CD4-positive, alpha-beta T cell treated with Interleukin-4 for 1 hour (primary cell): ENCODE measurements around the gene MNDA.

Experiments
- DNase-seq, 2 donors: peaks; one replicate each; pipeline ENCODE4 v3.0.0-alpha.2; 2020 to 2022

The MNDA gene

GRCh38 chr1:158830904-158831507 is at the start of gene MNDA:
Gene MNDA (plus strand): TSS chr1:158831351. CDS start chr1:158842154, 10,803 bp downstream.
- DNase-seq = peak in 1 of 2 donors; percentile 15

- peak; percentile 39 to 46 for DNase-seq
Observed at GRCh38 chr1:158793604-158794003, 37.5 kb upstream of the MNDA start.

GRCh38 chr1:158794247-158794646 is 36.9 kb upstream of the MNDA start:
- DNase-seq = no peak

- peak in 1 of 2 donors; percentile 18 for DNase-seq
Observed at GRCh38 chr1:158798531-158798930, 32.6 kb upstream of the MNDA start.

DNA sequence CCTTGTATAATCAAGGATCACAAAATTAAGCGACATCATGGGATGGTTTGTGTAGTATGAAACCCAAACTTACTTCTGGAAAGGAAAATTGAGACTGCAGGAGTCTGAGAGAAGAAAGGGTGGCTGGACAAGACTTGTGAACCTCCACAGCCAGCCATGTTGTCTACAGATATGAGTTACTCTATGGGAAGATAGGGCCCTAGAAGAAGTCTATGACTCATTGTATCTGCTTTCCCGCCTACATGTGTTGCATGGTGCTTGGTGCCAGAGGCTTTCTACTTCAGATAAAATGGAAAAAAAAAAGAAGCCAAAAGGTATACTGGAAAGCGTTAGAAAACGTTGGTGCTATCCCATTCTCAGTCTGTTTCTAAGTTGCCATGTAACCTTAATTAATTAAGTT is 31.5 kb upstream of the MNDA start:
- no peak for DNase-seq

DNA sequence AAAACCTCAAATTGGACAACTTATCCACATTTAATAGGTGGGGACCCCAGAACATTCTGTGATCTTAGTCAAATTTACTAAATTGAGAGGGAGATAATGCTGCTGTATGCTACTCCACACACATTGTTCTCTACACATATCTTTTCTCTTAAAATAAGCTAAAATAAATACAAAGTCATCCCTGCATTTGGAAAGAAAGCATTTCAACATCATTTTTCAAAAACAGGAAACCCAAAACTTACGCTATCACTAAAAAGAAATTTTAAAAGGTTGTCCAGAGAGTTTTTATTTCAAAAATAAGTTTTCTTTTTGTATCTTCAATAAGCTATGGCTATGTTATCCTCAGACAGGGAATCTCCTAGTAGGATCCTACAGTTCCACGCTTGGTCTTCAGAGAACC is 30.6 kb upstream of the MNDA start:
- no peak for DNase-seq

- DNase-seq = no peak
Observed at GRCh38 chr1:158801396-158801795, 29.8 kb upstream of the MNDA start.

DNA sequence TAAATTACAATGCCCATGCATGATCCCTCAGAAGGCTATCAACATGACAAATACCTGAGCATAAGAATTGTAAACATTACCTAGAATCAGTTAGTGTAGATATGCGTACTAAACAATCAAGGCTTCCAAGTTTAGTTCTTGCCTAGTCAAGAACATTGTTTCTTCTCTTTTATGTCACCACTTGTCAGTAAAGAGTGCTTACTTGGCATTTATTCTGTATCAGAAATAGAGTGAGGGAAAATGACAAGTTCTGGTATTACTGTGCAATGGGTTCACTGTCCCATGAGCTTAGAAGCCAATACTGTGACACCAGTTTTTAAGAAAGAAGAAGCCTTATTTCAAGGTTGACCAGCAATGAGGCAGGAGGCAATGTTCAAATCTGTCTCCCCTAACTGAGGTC is 27.5 kb upstream of the MNDA start:
- no peak for DNase-seq

DNA sequence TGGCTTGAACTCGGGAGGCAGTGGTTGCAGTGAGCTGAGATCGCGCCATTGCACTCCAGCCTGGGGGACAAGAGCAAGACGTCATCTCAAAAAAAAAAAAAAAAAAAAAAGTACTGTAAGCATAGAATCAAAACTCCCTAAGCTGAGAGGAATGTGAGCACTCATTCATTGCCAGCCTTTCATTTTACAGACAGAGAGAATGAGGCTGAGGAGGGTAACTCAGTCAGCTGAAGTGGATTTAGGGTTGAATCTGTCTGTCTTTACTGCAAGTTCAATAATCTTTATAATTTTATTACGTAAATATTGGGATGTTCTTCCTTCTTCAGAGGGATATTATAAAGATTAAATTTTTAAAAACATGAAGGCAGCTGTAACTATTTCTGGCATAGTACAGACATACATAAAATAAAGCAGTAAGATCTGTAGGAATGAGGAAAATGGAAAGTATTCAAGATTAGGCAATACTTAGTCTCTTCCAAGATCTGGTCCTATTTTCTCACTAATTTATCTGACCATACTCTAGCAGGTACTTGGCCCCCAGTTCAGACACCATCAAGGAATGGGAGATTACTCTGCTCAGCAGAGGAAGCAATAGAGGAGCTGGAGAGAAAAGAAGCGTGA is 24.1 kb upstream of the MNDA start:
- DNase-seq = no peak

GRCh38 chr1:158809256-158809655 is 21.9 kb upstream of the MNDA start:
- no peak for DNase-seq

- no peak for DNase-seq
Observed at GRCh38 chr1:158809862-158810261, 21.3 kb upstream of the MNDA start.

GRCh38 chr1:158810311-158810710 is 20.8 kb upstream of the MNDA start:
- DNase-seq = no peak

DNA sequence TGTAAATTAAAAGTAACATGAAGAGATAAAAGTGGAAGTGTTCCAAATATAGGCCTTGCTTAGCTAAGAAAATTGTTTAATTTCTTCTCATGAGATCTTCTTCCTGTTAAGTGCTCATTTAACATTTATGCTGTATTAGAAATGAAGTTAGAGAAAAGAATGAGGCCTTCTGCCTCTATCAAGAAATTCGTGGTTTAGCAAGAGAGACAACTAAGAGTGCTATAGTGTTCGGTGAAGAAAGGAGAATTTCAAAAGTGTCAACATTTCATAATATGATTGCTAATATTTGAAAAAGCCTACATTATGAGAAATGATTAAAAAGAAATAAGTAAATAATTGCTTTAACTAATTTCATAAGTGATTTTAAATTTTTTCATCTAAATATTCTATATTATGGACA is 18.8 kb upstream of the MNDA start:
- no peak for DNase-seq

DNA sequence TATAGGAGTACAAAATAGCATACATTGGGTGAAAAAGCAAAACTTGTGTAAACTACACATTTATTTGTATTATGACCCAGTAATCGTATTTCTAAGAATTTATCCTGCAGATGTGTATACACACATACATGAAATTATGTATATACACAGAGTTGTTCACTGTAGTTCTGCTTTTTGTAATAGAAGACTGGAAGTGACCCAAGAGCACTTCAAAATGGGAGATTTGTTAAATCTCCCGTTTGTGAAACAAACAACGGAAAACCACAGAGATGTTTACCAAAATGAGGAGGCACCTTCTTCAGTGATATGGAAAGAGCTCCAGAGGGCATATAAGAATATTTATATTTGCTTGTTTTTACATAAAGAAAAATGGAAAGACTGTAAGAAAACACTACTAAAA is 18.0 kb upstream of the MNDA start:
- DNase-seq = no peak

DNA sequence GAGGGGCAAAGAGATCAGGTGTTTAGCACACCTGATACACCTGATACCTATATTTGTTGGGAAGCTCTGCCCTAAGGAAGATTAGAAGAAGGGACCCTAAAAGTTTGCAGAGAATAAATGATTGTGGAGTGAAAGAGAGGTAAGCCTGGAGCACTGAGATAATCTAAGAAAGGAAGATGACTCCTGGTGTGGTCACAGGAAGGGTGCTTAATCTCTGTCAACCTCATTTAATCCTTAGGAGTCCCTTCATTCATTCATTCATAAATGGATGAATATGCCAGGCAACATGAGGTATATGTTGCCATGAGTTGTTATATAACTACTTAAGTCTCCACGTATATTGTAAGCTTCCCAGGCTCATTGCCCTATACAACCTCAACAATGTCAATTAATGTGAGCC is 16.2 kb upstream of the MNDA start:
- DNase-seq = no peak

GRCh38 chr1:158818560-158818959 is 12.6 kb upstream of the MNDA start:
- DNase-seq = no peak

DNA sequence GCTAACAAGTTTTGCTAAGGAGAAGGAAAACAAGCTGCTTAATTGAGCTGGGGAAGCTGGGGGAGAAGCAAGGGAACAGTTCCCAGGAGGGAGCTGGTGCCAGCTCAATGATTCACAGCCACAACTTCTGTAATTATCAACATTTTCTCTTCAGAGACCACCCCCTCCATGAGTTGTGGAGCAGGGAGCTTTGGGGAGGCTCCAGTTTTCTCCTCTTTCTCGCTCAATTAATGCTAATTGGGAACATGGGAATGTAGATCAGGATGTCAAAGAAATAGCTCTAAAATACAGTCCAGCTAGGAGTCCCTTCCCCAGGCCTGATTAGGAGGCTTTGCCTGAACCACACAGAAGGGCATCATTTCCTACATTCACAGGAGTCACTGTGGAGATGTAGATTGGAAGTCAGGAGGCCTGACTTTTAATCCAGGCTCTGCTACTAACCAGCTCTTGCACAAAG is 12.1 kb upstream of the MNDA start:
- DNase-seq = no peak

DNA sequence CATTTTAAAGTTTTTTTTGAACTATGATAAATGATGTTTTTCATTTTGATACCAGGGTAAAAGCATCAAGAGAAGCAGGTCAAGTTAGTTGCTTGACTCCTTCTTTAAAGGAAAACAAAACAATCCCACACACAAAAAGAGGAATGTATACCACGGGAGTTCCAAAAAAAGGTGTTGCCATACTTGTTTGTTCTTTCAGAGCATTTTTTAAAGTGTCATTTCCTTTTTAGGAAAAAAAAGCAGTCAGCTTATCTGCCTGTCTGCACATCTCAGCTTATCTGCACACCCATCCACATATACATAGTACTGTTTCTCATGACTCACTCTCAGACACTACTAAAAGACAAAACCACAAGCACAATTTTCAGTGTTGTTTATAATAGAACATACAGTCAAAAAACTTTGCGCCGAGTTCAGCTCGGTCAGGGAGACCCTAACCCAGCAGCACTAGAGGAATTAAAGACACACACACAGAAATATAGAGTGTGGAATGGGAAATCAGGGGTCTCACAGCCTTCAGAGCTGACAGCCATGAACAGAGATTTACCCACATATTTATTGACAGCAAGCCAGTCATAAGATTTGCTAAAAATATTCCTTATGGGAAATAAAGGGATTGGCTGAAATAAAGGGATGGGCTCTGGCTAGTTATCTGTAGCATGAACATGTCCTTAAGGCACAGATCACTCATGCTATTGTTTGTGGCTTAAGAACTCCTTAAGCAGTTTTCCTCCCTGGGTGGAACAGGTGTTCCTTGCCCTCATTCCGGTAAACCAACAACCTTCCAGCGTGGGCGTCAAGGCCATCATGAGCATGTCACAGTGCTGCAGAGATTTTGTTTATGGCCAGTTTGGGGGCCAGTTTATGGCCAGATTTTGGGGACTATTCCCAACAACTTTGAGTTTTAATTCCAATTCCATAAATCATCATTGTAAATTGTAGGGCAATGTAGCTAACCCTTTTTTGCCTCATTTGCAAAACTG is 11.4 kb upstream of the MNDA start:
- DNase-seq = peak in 1 of 2 donors; percentile 38

DNA sequence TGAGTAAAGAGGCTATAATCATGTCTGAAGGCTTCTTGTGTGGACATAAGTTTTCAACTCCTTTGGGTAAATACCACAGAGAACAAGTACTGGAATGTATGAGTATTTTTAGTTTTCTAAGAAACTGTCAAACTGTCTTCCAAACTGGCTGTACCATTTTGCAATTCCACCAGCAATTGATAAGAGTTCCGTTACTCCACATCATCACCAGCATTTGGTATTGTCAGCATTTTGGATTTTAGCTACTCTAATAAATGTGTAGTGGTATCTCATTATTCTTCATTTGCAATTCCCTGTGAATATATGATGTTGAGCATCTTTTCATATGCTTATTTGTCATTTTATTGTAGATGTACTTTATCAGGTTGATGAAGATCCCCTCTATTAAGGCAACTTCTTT is 9.4 kb upstream of the MNDA start:
- no peak for DNase-seq

GRCh38 chr1:158830074-158830677 is 975 bp upstream of the MNDA start:
- DNase-seq = no peak

- DNase-seq = no peak
Observed at GRCh38 chr1:158833264-158833663, 2.1 kb downstream of the MNDA start.

DNA sequence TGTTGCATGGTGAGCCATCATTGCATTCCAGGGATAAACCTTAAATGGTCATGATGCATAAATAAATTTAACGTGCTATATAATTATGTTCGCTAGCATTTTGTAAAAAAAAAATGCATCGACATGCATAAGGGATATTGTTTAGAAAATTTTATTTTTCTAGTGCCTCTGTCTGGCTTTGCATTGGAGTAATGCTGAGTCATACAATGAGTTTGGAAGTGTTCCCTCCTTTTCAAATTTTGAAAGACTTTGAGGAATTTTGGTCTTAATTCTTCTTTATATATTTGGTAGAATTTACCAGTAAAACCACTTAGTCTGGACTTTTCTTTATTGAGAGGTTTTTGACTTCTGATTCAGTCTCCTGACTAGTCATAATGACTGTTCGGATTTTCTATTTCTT is 4.9 kb downstream of the MNDA start:
- DNase-seq = no peak

- no peak for DNase-seq
Observed at GRCh38 chr1:158838660-158839059, 7.5 kb downstream of the MNDA start.
